GM21423 (cell line): ENCODE data around the gene GTF2H3.

Experiments
- ATAC-seq: cut with Tn5 transposase; IDR thresholded peaks from one replicate; pipeline ENCODE4 v1.9.1; 2021; ENCODE audit warnings: mild to moderate bottlenecking, moderate library complexity; ENCODE audit not compliant: unreplicated experiment

The GTF2H3 gene

GRCh38 chr12:123705935-123706334 is 72.3 kb downstream of the GTF2H3 start:
- ATAC-seq: no peak

- no peak for ATAC-seq
Observed at GRCh38 chr12:123707466-123707865, 73.8 kb downstream of the GTF2H3 start.
